HG03520 (cell line): ENCODE measurements around the gene RIMS3.
"Not testable (repeated sequence)": the region's sequence is repeated elsewhere in the genome, so short reads cannot be mapped to it uniquely, and the experiment has no call there.

Source experiments
- ATAC-seq: cut with Tn5 transposase; IDR thresholded peaks from one replicate; pipeline ENCODE4 v1.9.1; 2021; ENCODE audit warnings: mild to moderate bottlenecking, moderate library complexity; ENCODE audit not compliant: unreplicated experiment

RIMS3 gene

GRCh38 chr1:40665335-40666171 is at the start of gene RIMS3:
RIMS3 (minus strand) TSS chr1:40665682; CDS start chr1:40641925, 23,757 bp downstream.
- no peak for ATAC-seq

GRCh38 chr1:40712997-40713396 is 47.5 kb upstream of the RIMS3 start:
- no peak for ATAC-seq

GRCh38 chr1:40712405-40712944 is 47.0 kb upstream of the RIMS3 start:
- ATAC-seq, result no peak

- no peak for ATAC-seq
Measured at GRCh38 chr1:40711465-40712404, 46.3 kb upstream of the RIMS3 start.

GRCh38 chr1:40710581-40711315 is 45.3 kb upstream of the RIMS3 start:
- ATAC-seq, result no peak

GRCh38 chr1:40709802-40710278 is 44.4 kb upstream of the RIMS3 start:
- no peak for ATAC-seq

DNA sequence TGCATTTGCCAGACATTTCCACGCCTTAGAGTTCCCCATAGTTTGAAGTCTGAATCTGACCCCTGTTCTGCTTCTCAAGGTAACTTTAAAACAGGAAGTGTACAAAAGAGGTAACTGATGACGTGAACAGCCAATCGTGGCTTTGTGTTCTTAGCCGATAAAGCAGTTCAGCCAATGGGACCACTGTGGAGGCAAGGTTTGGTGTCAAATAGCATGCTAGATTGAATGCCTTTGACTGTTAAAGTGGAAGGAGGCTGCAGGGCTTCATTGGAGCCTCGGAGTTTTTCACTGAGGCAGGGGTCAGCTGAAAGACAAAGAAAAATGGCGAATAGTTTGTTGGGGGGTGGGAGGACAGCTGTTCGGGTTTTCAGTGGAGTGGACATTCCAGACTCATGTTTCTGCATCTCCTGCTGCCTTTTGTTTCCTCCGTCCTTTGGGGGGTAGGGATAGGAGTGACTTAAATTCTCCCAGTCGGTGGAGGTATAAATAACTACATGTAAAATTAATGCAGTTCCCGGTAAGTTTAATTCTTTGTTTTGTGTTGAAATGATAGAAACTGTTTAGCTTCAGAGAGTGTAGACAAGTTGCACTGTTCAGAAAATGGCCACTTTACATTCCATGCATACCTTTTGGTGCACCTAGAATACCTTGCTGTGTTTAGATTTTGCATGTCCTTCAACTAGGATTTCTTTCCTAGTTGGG is 43.8 kb upstream of the RIMS3 start:
- ATAC-seq, result peak; percentile 86

- ATAC-seq, result peak; percentile 66
Measured at GRCh38 chr1:40708750-40709099, 43.2 kb upstream of the RIMS3 start.

GRCh38 chr1:40706626-40707025 is 41.1 kb upstream of the RIMS3 start:
- no peak for ATAC-seq

DNA sequence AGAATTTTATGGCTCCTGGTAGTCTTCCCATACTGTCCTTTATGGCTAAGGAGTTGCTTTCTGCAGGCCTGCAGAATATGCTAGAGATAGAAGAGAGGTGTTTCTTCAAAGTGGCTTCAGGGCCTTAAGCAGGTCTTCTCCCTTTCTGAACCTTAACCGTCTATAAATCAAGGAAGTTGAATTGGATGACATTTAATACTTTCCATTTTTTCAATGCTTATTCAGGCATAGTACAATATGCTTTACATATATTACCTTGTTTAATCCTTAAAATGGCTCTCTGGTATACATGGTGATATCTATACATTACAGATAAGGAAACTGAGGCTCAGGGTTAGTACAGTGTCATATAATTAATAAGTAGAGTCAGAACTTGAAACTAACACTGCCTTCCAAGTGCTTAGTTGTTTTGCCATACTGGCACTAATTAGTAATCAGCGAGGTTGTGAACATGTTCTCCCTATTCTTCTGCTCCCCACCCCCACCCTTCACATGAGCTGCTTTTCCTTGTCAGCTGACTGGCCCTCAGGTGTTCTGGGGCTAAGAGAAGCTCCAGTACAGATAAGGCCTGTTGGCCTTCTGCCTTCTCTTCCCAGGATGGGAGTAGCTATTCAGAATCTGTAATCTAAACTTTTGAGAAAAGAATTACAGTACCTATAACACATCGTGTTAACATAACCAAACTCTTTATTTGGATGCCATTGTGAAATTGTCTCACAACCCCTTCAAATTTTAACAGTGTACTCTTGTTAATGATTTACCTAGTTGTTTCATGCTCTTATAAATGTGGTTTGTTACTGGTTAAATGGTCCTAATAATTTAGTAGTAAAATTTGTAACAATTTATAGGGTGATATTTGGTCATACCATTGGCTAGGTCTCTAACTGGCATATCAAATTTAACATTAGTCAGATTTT is 39.6 kb upstream of the RIMS3 start:
- ATAC-seq, result no peak

DNA sequence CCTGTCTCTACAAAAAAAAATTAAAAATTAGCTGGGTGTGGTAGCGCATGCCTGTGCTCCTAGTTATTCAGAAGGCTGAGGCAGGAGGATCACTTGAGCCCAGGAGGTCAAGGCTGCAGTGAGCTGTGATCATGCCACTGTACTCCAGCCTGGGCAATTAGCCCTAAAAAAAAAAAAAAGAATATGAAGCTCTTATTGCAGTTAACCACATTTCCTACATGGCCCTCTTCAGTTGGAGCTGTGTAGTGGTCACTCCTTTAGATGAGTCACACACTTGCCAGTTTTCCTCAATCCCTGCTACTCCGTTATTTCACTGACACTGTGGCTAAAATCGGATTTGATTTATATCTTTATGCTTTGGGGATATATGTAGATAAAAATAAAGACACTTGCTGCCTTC is 37.8 kb upstream of the RIMS3 start:
- no peak for ATAC-seq

DNA sequence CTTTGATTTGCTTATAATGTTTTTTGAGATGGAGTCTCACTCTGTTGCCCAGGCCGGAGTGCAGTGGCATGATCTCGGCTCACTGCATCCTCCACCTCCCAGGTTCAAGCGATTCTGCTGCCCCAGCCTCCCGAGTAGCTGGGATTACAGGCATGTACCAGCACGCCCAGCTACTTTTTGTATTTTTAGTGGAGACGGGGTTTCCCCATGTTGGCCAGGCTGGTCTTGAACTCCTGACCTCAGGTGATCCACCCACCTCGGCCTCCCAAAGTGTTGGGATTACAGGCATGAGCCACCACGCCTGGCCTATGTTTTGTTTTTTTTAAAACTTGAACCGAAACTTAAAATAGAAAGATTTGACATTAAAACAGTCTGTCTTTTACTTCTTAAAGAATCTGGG is 37.3 kb upstream of the RIMS3 start:
- ATAC-seq, result not testable (repeated sequence)

DNA sequence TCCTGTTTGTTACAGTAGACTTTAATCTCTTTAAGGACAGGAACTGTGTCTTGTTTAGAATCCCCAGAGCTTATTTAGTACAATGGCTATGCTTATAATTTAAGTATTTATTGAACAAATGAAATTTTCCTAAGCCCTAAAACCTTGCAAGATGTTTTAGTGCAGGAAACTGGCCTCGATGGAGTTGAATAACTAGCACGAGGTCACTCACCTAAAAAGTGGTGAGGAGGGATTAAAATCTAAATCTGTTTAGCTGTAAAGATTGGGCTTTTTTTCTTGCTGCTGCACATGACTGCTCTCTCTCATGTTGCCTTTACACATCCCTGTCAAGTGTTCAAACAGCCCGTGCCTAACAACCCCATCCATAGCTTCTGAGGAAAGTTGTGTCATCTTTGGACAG is 36.2 kb upstream of the RIMS3 start:
- ATAC-seq, result no peak

DNA sequence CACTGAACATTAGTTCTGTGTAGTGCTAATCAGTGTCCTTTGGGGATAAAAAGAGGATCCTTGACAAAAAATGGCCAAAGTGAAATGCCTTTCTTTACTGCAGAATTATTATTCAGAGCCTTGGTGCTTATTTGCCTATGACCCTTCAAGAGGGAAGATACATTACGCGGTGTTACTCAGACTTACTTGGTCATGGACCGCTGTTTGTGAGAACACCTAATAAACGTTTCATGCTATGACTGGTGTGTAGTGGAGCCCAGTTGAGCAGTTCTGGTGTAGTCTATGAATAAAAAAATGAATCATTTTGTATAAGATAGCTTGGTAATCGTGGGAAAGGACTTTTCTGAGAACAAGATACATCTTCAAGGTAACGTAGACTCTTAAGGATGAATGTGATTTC is 34.3 kb upstream of the RIMS3 start:
- ATAC-seq, result peak; percentile 71

DNA sequence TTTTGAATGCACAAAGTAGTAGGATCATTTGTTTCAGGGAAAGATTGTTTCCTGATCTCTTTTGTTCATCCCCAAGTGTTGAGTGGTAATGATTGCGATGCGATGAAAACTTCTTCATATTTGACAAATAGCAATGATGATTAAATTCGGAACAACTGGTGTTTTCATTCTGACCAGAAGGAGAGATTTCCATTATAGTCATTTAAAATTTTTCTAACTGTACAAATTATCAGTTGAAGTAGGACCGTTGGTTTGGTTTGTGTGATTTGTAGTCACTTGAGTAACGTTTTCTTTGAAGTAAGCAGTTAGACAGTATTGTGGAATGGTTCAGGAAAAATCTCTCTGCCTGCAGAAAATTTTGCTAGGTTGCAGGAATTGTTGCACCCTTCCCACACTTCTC is 32.0 kb upstream of the RIMS3 start:
- no peak for ATAC-seq

- no peak for ATAC-seq
Measured at GRCh38 chr1:40696294-40696693, 30.8 kb upstream of the RIMS3 start.

- ATAC-seq, result no peak
Measured at GRCh38 chr1:40694353-40694874, 28.9 kb upstream of the RIMS3 start.

GRCh38 chr1:40693425-40693824 is 27.9 kb upstream of the RIMS3 start:
- no peak for ATAC-seq

DNA sequence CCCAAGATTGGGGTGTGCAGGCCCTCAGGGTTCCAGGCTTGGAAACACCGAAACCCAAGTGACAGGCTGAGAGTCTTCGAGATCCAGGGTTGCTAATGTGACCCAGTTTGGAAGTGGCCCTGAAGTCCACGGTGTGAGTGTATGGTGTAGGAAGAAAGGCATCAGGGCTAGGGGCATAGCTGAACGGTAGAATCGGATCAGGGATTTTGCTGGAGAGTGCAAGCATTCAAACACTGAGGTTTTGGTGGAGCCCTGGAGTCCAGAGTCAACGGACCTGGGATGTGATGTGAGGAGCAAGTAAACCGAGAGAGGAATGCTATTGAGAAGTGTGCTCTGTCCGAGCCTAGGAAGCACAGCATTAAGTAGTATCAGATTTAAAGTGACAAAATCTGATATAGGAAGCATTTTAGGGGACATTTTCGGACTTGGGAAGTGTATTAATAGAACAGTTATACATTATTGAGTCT is 27.0 kb upstream of the RIMS3 start:
- ATAC-seq, result peak; percentile 1
